ENCODE data around the gene CDKL1. TPM values are rescaled to one million over a fixed set of nuclear protein-coding genes. Genes with fewer than 3 reads are reported as not detected.
A peak's percentile ranks its signal among the peaks of the same experiment; 100 is the strongest.

Gene CDKL1
- total RNA-seq, 1 donor from 2014 or later = 3.3 TPM

- ATAC-seq = peak; percentile 100
- intact Hi-C loops (cut with DNase I) = loop anchor here (2.0 to 10.0 kb wide), 5 partner anchors 79 to 473 kb away; partner anchors contain the start of gene MAP4K5
- peak; percentile 97 for DNase-seq (ENCODE audit: missing footprints)
These were observed 84.5 kb downstream of the CDKL1 start, which contains the start of the genes DMAC2L and L2HGDH for GRCh38 chr14:50311972-50312733. TSS of gene DMAC2L (plus strand) at chr14:50312324. CDS start at chr14:50321488, 9,164 bp downstream. TSS of gene L2HGDH (minus strand) at chr14:50312229. CDS start at chr14:50312150, 79 bp downstream.

GRCh38 chr14:50311337-50311971 lies 85.2 kb downstream of the CDKL1 start:
- ATAC-seq (no peak), DNase-seq (ENCODE audit: missing footprints) (no peak)
- intact Hi-C loops (cut with DNase I) = loop anchor here (2.0 to 10.0 kb wide), 4 partner anchors 79 to 473 kb away; no protein-coding TSS in a partner anchor

GRCh38 chr14:50310445-50310844 lies 86.2 kb downstream of the CDKL1 start:
- intact Hi-C loops (cut with DNase I) = loop anchor here (2.0 to 10.0 kb wide), 4 partner anchors 78 to 474 kb away; no protein-coding TSS in a partner anchor
- no peak for DNase-seq (ENCODE audit: missing footprints)
- no peak for ATAC-seq

- DNase-seq (ENCODE audit: missing footprints) (no peak), ATAC-seq (no peak)
- intact Hi-C loops (cut with DNase I) = no loop called here
These were observed 88.2 kb downstream of the CDKL1 start for GRCh38 chr14:50308363-50308915.

- ATAC-seq (peak; percentile 60), DNase-seq (ENCODE audit: missing footprints) (no peak)
- intact Hi-C loops (cut with DNase I) = no loop called here
These were observed 92.8 kb downstream of the CDKL1 start for GRCh38 chr14:50303744-50304471.

GRCh38 chr14:50301914-50302313 lies 94.8 kb downstream of the CDKL1 start:
- intact Hi-C loops (cut with DNase I) = no loop called here
- ATAC-seq = no peak

GRCh38 chr14:50299585-50299984 lies 97.1 kb downstream of the CDKL1 start:
- ATAC-seq (no peak), DNase-seq (ENCODE audit: missing footprints) (no peak)
- intact Hi-C loops (cut with DNase I) = no loop called here

More at GRCh38 chr14:50301914-50302313, 94.8 kb downstream of the CDKL1 start:
- DNase-seq (ENCODE audit: missing footprints) = no peak

- ATAC-seq (no peak), DNase-seq (ENCODE audit: missing footprints) (no peak)
- intact Hi-C loops (cut with DNase I) = no loop called here
These were observed 106.4 kb downstream of the CDKL1 start for GRCh38 chr14:50290306-50290705.

- DNase-seq (ENCODE audit: missing footprints) = no peak
- ATAC-seq = no peak
- intact Hi-C loops (cut with DNase I) = no loop called here
These were observed 108.5 kb downstream of the CDKL1 start for GRCh38 chr14:50288146-50288545.

GRCh38 chr14:50285861-50286260 lies 110.8 kb downstream of the CDKL1 start:
- no peak for DNase-seq (ENCODE audit: missing footprints)
- ATAC-seq = no peak
- intact Hi-C loops (cut with DNase I) = no loop called here

Small RNAs within 50 kb of the gene (microRNA-seq; reads per million reads assigned to microRNA genes)
- not detected for gene MIR4504

Other genes with a start within 250 kb of the CDKL1 start
- gene SOS2, start 165.3 kb downstream of the CDKL1 start, total RNA-seq = 35.6 TPM
- gene L2HGDH, start 84.7 kb downstream of the CDKL1 start, total RNA-seq = 10.5 TPM
- gene DMAC2L, start 84.6 kb downstream of the CDKL1 start, total RNA-seq = 22.5 TPM
- 14.3 TPM for gene MAP4K5, start 135.7 kb upstream of the CDKL1 start, total RNA-seq
- gene ATL1, start 163.3 kb upstream of the CDKL1 start, total RNA-seq = 1.1 TPM